Panc1 (cell line): ENCODE measurements around the gene AIFM3. TPM values are rescaled to one million over a fixed set of nuclear protein-coding genes. Genes with fewer than 3 reads are reported as not detected.

ENCODE experiments used
- ATAC-seq: fragments of 200-7000 bp; cut with Tn5 transposase; 2 replicates; pipeline ENCODE4 v1.9.1; 2020; ENCODE audit warnings: mild to moderate bottlenecking, moderate library complexity
- BruUV-seq: library from RNA; stranded (reverse); fragments of 400-500 nt; replicated peaks from 2 replicates; lab custom pipeline; 2021; lab: Mats Ljungman, UMichigan
- CTCF ChIA-PET: fragments of 300-600 bp; sonication (Branson Sonifier 250); formaldehyde crosslinking; loops from one replicate; lab custom pipeline; 2022; ENCODE audit warnings: antibody characterized with exemption; lab: Charles Lee
- POLR2A ChIA-PET: fragments of 300-600 bp; sonication (Branson Sonifier 250); formaldehyde crosslinking; loops from one replicate; lab custom pipeline; 2022; ENCODE audit warnings: antibody characterized with exemption; lab: Charles Lee
- DNase-seq: peaks from one replicate; pipeline ENCODE4 v3.0.0-alpha.2; 2010; ENCODE audit warnings: low read depth, low spot score
- H3K27ac ChIP-seq: 2 replicates; pipeline ENCODE4 v1.5.1; 2011; ENCODE audit warnings: mild to moderate bottlenecking, low read length, inconsistent platforms
- H3K27me3 ChIP-seq: fragments of 200-500 bp; sonication (Bioruptor generic); 2 replicates; pipeline ENCODE4 v1.6.0; 2014; ENCODE audit warnings: low read length, inconsistent platforms; ENCODE audit not compliant: control insufficient read depth, insufficient read depth
- H3K36me3 ChIP-seq: fragments of 200-500 bp; sonication (Bioruptor generic); 2 replicates; pipeline ENCODE4 v1.5.1; 2014; ENCODE audit warnings: inconsistent platforms, mild to moderate bottlenecking, low read length, moderate library complexity; ENCODE audit not compliant: control insufficient read depth, insufficient read depth
- H3K4me1 ChIP-seq: 2 replicates; pipeline ENCODE4 v1.5.1; 2011; ENCODE audit warnings: inconsistent platforms, mild to moderate bottlenecking, low read length, moderate library complexity; ENCODE audit not compliant: control insufficient read depth, insufficient read depth
- H3K4me3 ChIP-seq, 2 experiments: 2 replicates each; pipeline ENCODE4 v1.5.1; 2011 to 2012; ENCODE audit warnings: low read depth in 2 of 2, low read length in 2 of 2, mild to moderate bottlenecking in 2 of 2, inconsistent platforms in 1 of 2, moderate library complexity in 1 of 2
- H3K9me3 ChIP-seq: fragments of 200-500 bp; sonication (Bioruptor generic); 2 replicates; pipeline ENCODE4 v1.5.1; 2014; ENCODE audit warnings: low read depth, mild to moderate bottlenecking, inconsistent platforms, low read length, moderate library complexity; ENCODE audit not compliant: control insufficient read depth, insufficient read depth
- CTCF ChIP-seq: fragments of 450-650 bp; IDR thresholded peaks from 2 replicates; pipeline ENCODE4 v1.5.1; 2017; ENCODE audit warnings: mild to moderate bottlenecking
- POLR2AphosphoS5 ChIP-seq: IDR thresholded peaks from 2 replicates; pipeline ENCODE4 v1.6.1; 2012; ENCODE audit warnings: mild to moderate bottlenecking, low read depth, low read length, moderate library complexity
- SIN3A ChIP-seq: IDR thresholded peaks from 2 replicates; pipeline ENCODE4 v1.6.1; 2012; ENCODE audit warnings: low read depth, mild to moderate bottlenecking, low read length, moderate library complexity, borderline replicate concordance; ENCODE audit not compliant: insufficient read depth
- TCF7L2 ChIP-seq: IDR thresholded peaks from 2 replicates; pipeline ENCODE4 v1.6.1; 2011; ENCODE audit warnings: mild to moderate bottlenecking, low read depth, low read length, inconsistent platforms
- in situ Hi-C: cut with HindIII; loops from 2 replicates; pipeline ENCODE4 v1.10.0; 2016; ENCODE audit warnings: low sequenced_read_pairs, low pct_unique_long_range_greater_than_20kb
- intact Hi-C: fragments of 100-400 bp; cut with micrococcal nuclease; formaldehyde crosslinking; loops from one replicate; pipeline ENCODE4 v1.10.0; 2022; ENCODE audit not compliant: unreplicated experiment
- total RNA-seq: library from RNA; stranded (reverse); gene quantifications from one replicate; pipeline ENCODE4 v1.2.1, GENCODE V29; 2021; ENCODE audit not compliant: unreplicated experiment
- TF ChIP-seq, protein P1 (sequence below), 2 experiments: IDR thresholded peaks; 2 replicates each; pipeline ENCODE4 v1.6.1; 2011 to 2012; ENCODE audit warnings: low read depth in 2 of 2, control low read depth in 1 of 2, low read length in 1 of 2, mild to moderate bottlenecking in 1 of 2, moderate library complexity in 1 of 2; ENCODE audit not compliant: insufficient read depth in 1 of 2

AIFM3 gene
- total RNA-seq, 1 experiment from 2014 or later, result 2.7 TPM

- Histone ChIP-seq H3K36me3 (no peaks in the 10 kb centered on the region), H3K27me3 (no peaks in the 10 kb centered on the region), H3K27ac (peak overlapping the region; percentile 65; the same call in 1 of the 2 replicates), H3K9me3 (no peaks in the 10 kb centered on the region), H3K4me3 (peak overlapping the region; percentile 65 to 73), H3K4me1 (peaks cover 12% of the 10 kb centered on the region)
- intact Hi-C loops (no loop called here), in situ Hi-C loops (no loop called here)
- CTCF ChIA-PET, result no interaction called here
- ATAC-seq, result peak; percentile 95
- BruUV-seq, result no TSS peak
- TF ChIP-seq, protein P1, sequence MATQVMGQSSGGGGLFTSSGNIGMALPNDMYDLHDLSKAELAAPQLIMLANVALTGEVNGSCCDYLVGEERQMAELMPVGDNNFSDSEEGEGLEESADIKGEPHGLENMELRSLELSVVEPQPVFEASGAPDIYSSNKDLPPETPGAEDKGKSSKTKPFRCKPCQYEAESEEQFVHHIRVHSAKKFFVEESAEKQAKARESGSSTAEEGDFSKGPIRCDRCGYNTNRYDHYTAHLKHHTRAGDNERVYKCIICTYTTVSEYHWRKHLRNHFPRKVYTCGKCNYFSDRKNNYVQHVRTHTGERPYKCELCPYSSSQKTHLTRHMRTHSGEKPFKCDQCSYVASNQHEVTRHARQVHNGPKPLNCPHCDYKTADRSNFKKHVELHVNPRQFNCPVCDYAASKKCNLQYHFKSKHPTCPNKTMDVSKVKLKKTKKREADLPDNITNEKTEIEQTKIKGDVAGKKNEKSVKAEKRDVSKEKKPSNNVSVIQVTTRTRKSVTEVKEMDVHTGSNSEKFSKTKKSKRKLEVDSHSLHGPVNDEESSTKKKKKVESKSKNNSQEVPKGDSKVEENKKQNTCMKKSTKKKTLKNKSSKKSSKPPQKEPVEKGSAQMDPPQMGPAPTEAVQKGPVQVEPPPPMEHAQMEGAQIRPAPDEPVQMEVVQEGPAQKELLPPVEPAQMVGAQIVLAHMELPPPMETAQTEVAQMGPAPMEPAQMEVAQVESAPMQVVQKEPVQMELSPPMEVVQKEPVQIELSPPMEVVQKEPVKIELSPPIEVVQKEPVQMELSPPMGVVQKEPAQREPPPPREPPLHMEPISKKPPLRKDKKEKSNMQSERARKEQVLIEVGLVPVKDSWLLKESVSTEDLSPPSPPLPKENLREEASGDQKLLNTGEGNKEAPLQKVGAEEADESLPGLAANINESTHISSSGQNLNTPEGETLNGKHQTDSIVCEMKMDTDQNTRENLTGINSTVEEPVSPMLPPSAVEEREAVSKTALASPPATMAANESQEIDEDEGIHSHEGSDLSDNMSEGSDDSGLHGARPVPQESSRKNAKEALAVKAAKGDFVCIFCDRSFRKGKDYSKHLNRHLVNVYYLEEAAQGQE (IDR thresholded peaks at IDR 0.05; ENCODE audit: insufficient read depth in 1 of 2, low read depth in 2 of 2, low read length in 1 of 2), result no peak
- TF ChIP-seq SIN3A, result no peak
- TF ChIP-seq POLR2AphosphoS5, result no peak
- TF ChIP-seq TCF7L2, result no peak
- TF ChIP-seq CTCF, result no peak
- no peak for DNase-seq
- POLR2A ChIA-PET, result no interaction called here
Observed at GRCh38 chr22:21014202-21014725, 47.2 kb downstream of the AIFM3 start.

- H3K4me1 ChIP-seq, result peaks cover 12% of the 10 kb centered on the region
- BruUV-seq, result no TSS peak
- no peak for DNase-seq
- TF ChIP-seq TCF7L2 (no peak), CTCF (no peak), SIN3A (no peak), POLR2AphosphoS5 (no peak)
- TF ChIP-seq, protein P1 (IDR thresholded peaks at IDR 0.05; ENCODE audit: insufficient read depth in 1 of 2, low read depth in 2 of 2, low read length in 1 of 2), result no peak
- peak within 1 kb of the TSS; percentile 65 for H3K27ac ChIP-seq
- ATAC-seq, result peak; percentile 60
- in situ Hi-C loops (no loop called here), intact Hi-C loops (no loop called here)
- H3K9me3 ChIP-seq, result no peaks in the 10 kb centered on the region
- H3K27me3 ChIP-seq, result no peaks in the 10 kb centered on the region
- ChIA-PET CTCF (no interaction called here), POLR2A (interaction anchor here (0.6 kb wide), 2 partner anchors 9 to 11 kb away, joined by 5 to 6 read pairs; no protein-coding TSS in a partner anchor)
- no peaks in the 10 kb centered on the region for H3K36me3 ChIP-seq
- peak within 1 kb of the TSS; percentile 65 to 73 for H3K4me3 ChIP-seq
Observed at GRCh38 chr22:21014726-21015465, 47.8 kb downstream of the AIFM3 start, which contains the start of gene P2RX6. P2RX6 (plus strand) TSS chr22:21015165; CDS start chr22:21015175, 10 bp downstream.
